ENCODE measurements around the gene SDK1.

GRCh38 chr7:3579638-3580219, 278.7 kb downstream of the SDK1 start:
- TF ChIP-seq CTCF (IDR thresholded peaks at IDR 0.05), result no peak
- TF ChIP-seq POLR2A (IDR thresholded peaks at IDR 0.05), result no peak

All from body of pancreas (tissue), 4 donors.